MM.1S (cell line): ENCODE data around the gene KRTAP10-1.

Experiments
- DNase-seq: peaks from one replicate; pipeline ENCODE4 v3.0.0-alpha.2; 2015
- H2AFZ ChIP-seq: fragments of 300-600 bp; sonication (generic); 2 replicates; pipeline ENCODE4 v1.6.0; 2016; ENCODE audit warnings: antibody characterized with exemption, low read length
- H3F3A ChIP-seq: fragments of 300-600 bp; sonication (generic); 2 replicates; pipeline ENCODE4 v1.6.1; 2016; ENCODE audit warnings: mild to moderate bottlenecking, antibody characterized with exemption, low read length, moderate library complexity, mixed read lengths; ENCODE audit not compliant: insufficient read depth
- H3K27ac ChIP-seq: fragments of 300-600 bp; sonication (generic); 2 replicates; pipeline ENCODE4 v1.5.1; 2016; ENCODE audit warnings: mild to moderate bottlenecking, low read length
- H3K27me3 ChIP-seq: fragments of 300-600 bp; sonication (generic); replicated peaks from 2 replicates; pipeline ENCODE4 v1.6.0; 2016; ENCODE audit warnings: low read length; ENCODE audit not compliant: insufficient read depth
- H3K36me3 ChIP-seq: fragments of 300-600 bp; sonication (generic); replicated peaks from 2 replicates; pipeline ENCODE4 v1.6.1; 2016; ENCODE audit warnings: mild to moderate bottlenecking, low read length, mixed read lengths; ENCODE audit not compliant: insufficient read depth
- H3K4me1 ChIP-seq: fragments of 300-600 bp; sonication (generic); 2 replicates; pipeline ENCODE4 v1.6.1; 2016; ENCODE audit warnings: low read length, mixed read lengths
- H3K4me2 ChIP-seq: fragments of 300-600 bp; sonication (generic); 2 replicates; pipeline ENCODE4 v1.6.0; 2016; ENCODE audit warnings: low read depth, low read length
- H3K4me3 ChIP-seq: fragments of 300-600 bp; sonication (generic); 2 replicates; pipeline ENCODE4 v1.5.1; 2016; ENCODE audit warnings: low read length, mixed read lengths
- H3K79me2 ChIP-seq: fragments of 300-600 bp; sonication (generic); 2 replicates; pipeline ENCODE4 v1.6.1; 2016; ENCODE audit warnings: mixed run types, low read length, mixed read lengths
- H3K9ac ChIP-seq: fragments of 300-600 bp; sonication (generic); 2 replicates; pipeline ENCODE4 v1.6.1; 2016; ENCODE audit warnings: low read length, mixed read lengths
- H3K9me2 ChIP-seq: fragments of 300-600 bp; sonication (generic); replicated peaks from 2 replicates; pipeline ENCODE4 v1.6.1; 2016; ENCODE audit warnings: mild to moderate bottlenecking, low read length, mixed read lengths; ENCODE audit not compliant: insufficient read depth
- H3K9me3 ChIP-seq: fragments of 300-600 bp; sonication (generic); replicated peaks from 2 replicates; pipeline ENCODE4 v1.6.1; 2016; ENCODE audit warnings: mild to moderate bottlenecking, low read length, mixed read lengths; ENCODE audit not compliant: insufficient read depth
- H4K20me1 ChIP-seq: fragments of 300-600 bp; sonication (generic); 2 replicates; pipeline ENCODE4 v1.6.1; 2016; ENCODE audit warnings: mild to moderate bottlenecking, low read length, moderate library complexity, mixed read lengths; ENCODE audit not compliant: insufficient read depth
- CTCF ChIP-seq: fragments of 300-600 bp; sonication (generic); IDR thresholded peaks from 2 replicates; pipeline ENCODE4 v1.5.1; 2016; ENCODE audit warnings: antibody characterized with exemption, low read length, mixed read lengths
- EZH2 ChIP-seq: fragments of 300-600 bp; sonication (generic); optimal IDR thresholded peaks from 2 replicates; pipeline ENCODE3; 2017; ENCODE audit warnings: low read depth, mild to moderate bottlenecking, antibody characterized with exemption, low read length, mixed read lengths
- EZH2phosphoT487 ChIP-seq: fragments of 300-600 bp; sonication (generic); IDR thresholded peaks from 2 replicates; pipeline ENCODE4 v1.6.1; 2018; ENCODE audit warnings: antibody characterized with exemption, low read length

The KRTAP10-1 gene

DNA sequence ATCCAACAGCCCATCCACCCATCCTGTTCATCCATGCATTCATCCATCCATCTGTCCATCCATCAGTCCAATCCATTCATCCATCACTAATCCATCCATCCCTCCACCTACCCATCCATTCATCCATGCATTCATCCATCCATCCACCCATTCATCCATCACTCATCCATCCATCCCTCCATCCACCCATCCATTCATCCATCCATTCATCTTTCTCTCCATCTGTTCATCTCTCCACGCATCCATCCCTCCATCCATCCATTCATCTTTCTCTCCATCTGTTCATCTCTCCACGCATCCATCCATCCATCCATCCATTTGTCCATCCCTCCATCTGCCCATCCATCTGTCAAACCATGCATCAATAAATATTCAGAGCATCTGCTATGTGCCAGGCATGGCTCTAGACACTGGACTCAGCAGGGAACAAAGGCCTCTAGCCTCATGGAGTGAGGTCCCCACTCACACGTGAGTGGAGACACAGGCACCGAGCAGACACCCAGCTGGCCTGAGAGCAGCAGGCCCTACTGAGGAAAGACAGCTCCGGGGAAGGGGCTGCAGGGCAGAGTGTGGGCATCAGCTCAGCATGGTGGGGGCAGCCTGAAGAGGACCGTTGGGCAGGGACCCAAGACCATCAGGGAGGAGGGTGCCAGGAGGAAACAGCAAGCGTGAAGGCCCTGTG lies 9.6 kb downstream of the KRTAP10-1 start:
- H3K79me2 ChIP-seq, result no peaks in the 10 kb centered on the region
- no peak overlapping the region for H3K4me2 ChIP-seq
- H3K9me2 ChIP-seq, result no peaks in the 10 kb centered on the region
- no peak overlapping the region for H3K27ac ChIP-seq
- no peaks in the 10 kb centered on the region for H3K4me1 ChIP-seq
- H3K4me3 ChIP-seq, result no peak overlapping the region
- H3K36me3 ChIP-seq, result no peaks in the 10 kb centered on the region
- DNase-seq, result no peak
- H3F3A ChIP-seq, result no peaks in the 10 kb centered on the region
- TF ChIP-seq EZH2 (no peak), EZH2phosphoT487 (no peak), CTCF (no peak)
- no peak overlapping the region for H2AFZ ChIP-seq
- H3K27me3 ChIP-seq, result peaks cover 93% of the 10 kb centered on the region
- H3K9me3 ChIP-seq, result no peaks in the 10 kb centered on the region
- no peak overlapping the region for H3K9ac ChIP-seq
- H4K20me1 ChIP-seq, result no peaks in the 10 kb centered on the region

DNA sequence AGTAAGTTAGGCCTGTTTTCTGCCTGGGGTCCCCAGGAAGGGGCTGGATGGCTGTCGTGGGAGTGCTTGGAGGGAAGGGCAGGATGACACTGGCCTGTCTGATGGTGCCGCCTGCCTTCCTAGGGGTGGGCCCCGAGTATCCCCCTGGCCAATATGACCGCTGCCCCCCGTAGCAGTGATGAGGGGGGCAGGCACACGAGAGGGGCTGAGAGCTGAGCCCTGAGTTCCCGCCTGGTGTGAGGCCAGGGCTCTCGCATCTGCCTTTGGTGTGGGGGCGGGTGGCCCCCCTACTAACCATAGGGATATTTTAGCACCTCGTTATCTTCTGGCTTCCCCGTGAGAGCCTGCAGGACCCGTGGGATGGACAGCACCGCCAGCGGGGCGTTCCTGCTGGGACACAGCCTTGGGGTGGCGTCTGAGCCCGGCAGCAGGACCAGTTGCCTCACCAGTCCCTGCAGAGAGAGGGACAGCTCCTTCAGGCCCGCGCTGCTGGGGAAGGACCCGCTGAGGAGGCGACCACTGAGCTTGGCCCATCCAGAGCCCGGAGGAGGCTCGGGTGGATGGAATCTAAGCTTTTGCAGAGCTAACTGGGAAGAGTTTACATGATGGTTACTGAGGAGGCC lies 10.4 kb downstream of the KRTAP10-1 start:
- Histone ChIP-seq H3K9me3 (no peaks in the 10 kb centered on the region), H3K27me3 (peaks cover 93% of the 10 kb centered on the region), H3K79me2 (no peaks in the 10 kb centered on the region), H4K20me1 (no peaks in the 10 kb centered on the region), H3K9me2 (no peaks in the 10 kb centered on the region), H2AFZ (no peak overlapping the region), H3K4me2 (no peak overlapping the region), H3K36me3 (no peaks in the 10 kb centered on the region), H3K27ac (no peak overlapping the region), H3K4me1 (no peaks in the 10 kb centered on the region), H3K4me3 (no peak overlapping the region), H3F3A (no peaks in the 10 kb centered on the region), H3K9ac (no peak overlapping the region)
- TF ChIP-seq CTCF (no peak), EZH2 (no peak), EZH2phosphoT487 (no peak)
- DNase-seq, result no peak

DNA sequence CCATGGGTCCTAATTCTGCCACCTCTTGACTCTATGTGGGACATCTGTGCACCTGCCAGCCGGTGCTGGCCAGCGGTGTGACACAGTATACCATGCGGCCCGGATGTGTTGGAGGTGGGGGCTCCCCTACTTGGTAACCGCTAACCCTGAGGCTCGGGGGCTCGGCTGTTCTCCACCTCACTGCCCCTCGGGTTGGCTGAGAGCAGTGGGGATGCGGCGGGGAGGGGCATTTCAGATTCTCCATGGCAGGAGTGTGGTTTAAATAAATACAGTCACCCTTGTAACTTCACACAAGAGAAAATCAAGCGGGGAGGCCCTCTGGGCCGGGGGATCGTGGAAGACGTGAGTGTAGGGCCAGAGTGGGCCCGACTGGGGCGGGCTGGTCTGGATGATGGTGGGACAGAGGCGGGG lies 11.0 kb downstream of the KRTAP10-1 start:
- no peaks in the 10 kb centered on the region for H3K36me3 ChIP-seq
- no peak overlapping the region for H3K9ac ChIP-seq
- no peak overlapping the region for H3K4me3 ChIP-seq
- TF ChIP-seq EZH2phosphoT487 (no peak), CTCF (no peak), EZH2 (no peak)
- no peaks in the 10 kb centered on the region for H4K20me1 ChIP-seq
- H3K4me1 ChIP-seq, result no peaks in the 10 kb centered on the region
- no peaks in the 10 kb centered on the region for H3K9me2 ChIP-seq
- no peak overlapping the region for H3K4me2 ChIP-seq
- no peak overlapping the region for H2AFZ ChIP-seq
- H3F3A ChIP-seq, result no peaks in the 10 kb centered on the region
- no peak for DNase-seq
- no peak overlapping the region for H3K27ac ChIP-seq
- H3K27me3 ChIP-seq, result peaks cover 96% of the 10 kb centered on the region
- H3K9me3 ChIP-seq, result no peaks in the 10 kb centered on the region
- H3K79me2 ChIP-seq, result no peaks in the 10 kb centered on the region
